Dedifferentiated amniotic fluid mesenchymal stem cell (primary cell): ENCODE results near the gene UBE2C.
A peak's percentile ranks its signal among the peaks of the same experiment; 100 is the strongest.

ENCODE experiments used
- DNase-seq: peaks from one replicate; pipeline ENCODE4 v3.0.0-alpha.2; 2016; ENCODE audit errors: extremely low spot score

UBE2C gene

GRCh38 chr20:45833030-45833882 lies 20.8 kb downstream of the UBE2C start, which contains the start of gene SNX21:
SNX21 (plus strand) TSS chr20:45833799; CDS start chr20:45833920, 121 bp downstream.
- peak; percentile 76 for DNase-seq

- DNase-seq: no peak
These were observed 21.7 kb downstream of the UBE2C start for GRCh38 chr20:45833883-45834796.

GRCh38 chr20:45834797-45835161 lies 22.3 kb downstream of the UBE2C start:
- no peak for DNase-seq

GRCh38 chr20:45835329-45835765 lies 22.9 kb downstream of the UBE2C start:
- DNase-seq: no peak

GRCh38 chr20:45835825-45836224 lies 23.4 kb downstream of the UBE2C start:
- DNase-seq: peak; percentile 58

- DNase-seq: no peak
These were observed 24.4 kb downstream of the UBE2C start for GRCh38 chr20:45836841-45837240.

GRCh38 chr20:45840700-45841198 lies 28.3 kb downstream of the UBE2C start:
- DNase-seq: no peak

GRCh38 chr20:45841407-45842129 lies 29.1 kb downstream of the UBE2C start:
- DNase-seq: no peak

- no peak for DNase-seq
These were observed 29.8 kb downstream of the UBE2C start for GRCh38 chr20:45842169-45842812.

- no peak for DNase-seq
These were observed 31.1 kb downstream of the UBE2C start for GRCh38 chr20:45843506-45843905.

- DNase-seq: no peak
These were observed 33.0 kb downstream of the UBE2C start for GRCh38 chr20:45845452-45845851.

GRCh38 chr20:45848421-45848820 lies 36.0 kb downstream of the UBE2C start:
- DNase-seq: no peak

GRCh38 chr20:45848969-45849582 lies 36.6 kb downstream of the UBE2C start:
- DNase-seq: no peak

GRCh38 chr20:45850238-45850637 lies 37.8 kb downstream of the UBE2C start:
- DNase-seq: no peak

GRCh38 chr20:45850926-45851325 lies 38.5 kb downstream of the UBE2C start:
- DNase-seq: no peak

GRCh38 chr20:45851501-45851900 lies 39.1 kb downstream of the UBE2C start:
- no peak for DNase-seq

GRCh38 chr20:45852326-45852725 lies 39.9 kb downstream of the UBE2C start:
- no peak for DNase-seq

- DNase-seq: no peak
These were observed 41.0 kb downstream of the UBE2C start for GRCh38 chr20:45853484-45853883.

- peak; percentile 100 for DNase-seq
These were observed 44.9 kb downstream of the UBE2C start, which contains the start of the genes ACOT8 and ZSWIM3 for GRCh38 chr20:45857114-45857881. ACOT8 (minus strand) TSS chr20:45857392; CDS start chr20:45857315, 77 bp downstream. ZSWIM3 (plus strand) TSS chr20:45857614; CDS start chr20:45857826, 212 bp downstream.

- no peak for DNase-seq
These were observed 45.4 kb downstream of the UBE2C start for GRCh38 chr20:45857882-45858216.
